COLO829 (cell line): ENCODE data around the gene NT5DC3.

ENCODE experiments used
- DNase-seq: peaks from one replicate; pipeline ENCODE4 v3.0.0; 2012; ENCODE audit warnings: low spot score

The NT5DC3 gene

GRCh38 chr12:103751600-103751999 is 89.4 kb downstream of the NT5DC3 start:
- no peak for DNase-seq

- DNase-seq, result no peak
Observed at GRCh38 chr12:103751171-103751570, 89.9 kb downstream of the NT5DC3 start.

- no peak for DNase-seq
Observed at GRCh38 chr12:103748875-103749274, 92.2 kb downstream of the NT5DC3 start.

- no peak for DNase-seq
Observed at GRCh38 chr12:103748002-103748401, 93.0 kb downstream of the NT5DC3 start.

- no peak for DNase-seq
Observed at GRCh38 chr12:103745962-103746361, 95.1 kb downstream of the NT5DC3 start.

- DNase-seq, result no peak
Observed at GRCh38 chr12:103743788-103744187, 97.2 kb downstream of the NT5DC3 start.

GRCh38 chr12:103742349-103742932 is 98.6 kb downstream of the NT5DC3 start:
- DNase-seq, result no peak

- no peak for DNase-seq
Observed at GRCh38 chr12:103737881-103738280, 103.2 kb downstream of the NT5DC3 start.

GRCh38 chr12:103736572-103736971 is 104.5 kb downstream of the NT5DC3 start:
- no peak for DNase-seq

GRCh38 chr12:103735291-103735690 is 105.7 kb downstream of the NT5DC3 start:
- no peak for DNase-seq

- no peak for DNase-seq
Observed at GRCh38 chr12:103734863-103735262, 106.2 kb downstream of the NT5DC3 start.

GRCh38 chr12:103731539-103731938 is 109.5 kb downstream of the NT5DC3 start:
- no peak for DNase-seq

- DNase-seq, result no peak
Observed at GRCh38 chr12:103729499-103729898, 111.5 kb downstream of the NT5DC3 start.

- DNase-seq, result no peak
Observed at GRCh38 chr12:103728323-103728722, 112.7 kb downstream of the NT5DC3 start.

- DNase-seq, result no peak
Observed at GRCh38 chr12:103727638-103728037, 113.4 kb downstream of the NT5DC3 start.

- no peak for DNase-seq
Observed at GRCh38 chr12:103725398-103725797, 115.6 kb downstream of the NT5DC3 start.
